Endothelial cell of umbilical vein (primary cell): Measurements from ENCODE around the gene HOXD4. TPM values are rescaled to one million over a fixed set of nuclear protein-coding genes. Genes with fewer than 3 reads are reported as not detected.

Experiments used
- BruUV-seq: library from RNA; stranded (reverse); fragments of 400-500 nt; replicated peaks from 2 replicates; lab custom pipeline; 2021; lab: Mats Ljungman, UMichigan
- CTCF ChIA-PET: fragments of 300-600, 350-600 bp; sonication (Branson Sonifier 250); formaldehyde crosslinking; loops from one replicate; lab custom pipeline; 2021; ENCODE audit warnings: antibody characterized with exemption, inconsistent platforms; lab: Charles Lee
- POLR2A ChIA-PET: fragments of 300-600, 350-600 bp; sonication (Branson Sonifier 250); formaldehyde crosslinking; loops from one replicate; lab custom pipeline; 2021; ENCODE audit warnings: antibody characterized with exemption, inconsistent platforms; lab: Charles Lee
- DNase-seq: peaks from one replicate; pipeline ENCODE4 v3.0.0-alpha.2; 2011; ENCODE audit warnings: low read depth, low spot score
- FAIRE-seq: peaks from 2 replicates; lab custom pipeline; 2011; peaks lifted over from hg19 to GRCh38; lab: Jason Lieb, UNC
- H2AFZ ChIP-seq: 2 replicates; pipeline ENCODE4 v1.6.0; 2012; ENCODE audit warnings: low read depth, low read length, control low read depth, inconsistent platforms
- H3K27ac ChIP-seq: 2 replicates; pipeline ENCODE4 v1.5.1; 2011; ENCODE audit warnings: low read depth, mild to moderate bottlenecking, control low read depth, low read length, moderate library complexity; ENCODE audit not compliant: insufficient read depth
- H3K27me3 ChIP-seq, 2 experiments: 2 replicates each; pipeline versions ENCODE4 v1.6.0 to v1.6.1; 2011; ENCODE audit warnings: low read length in 2 of 2, mixed read lengths in 1 of 2; ENCODE audit not compliant: control insufficient read depth in 2 of 2, insufficient read depth in 2 of 2
- H3K36me3 ChIP-seq, 2 experiments: 2 replicates in 1 of 2; 3 replicates in 1 of 2; pipeline ENCODE4 v1.5.1; 2011; ENCODE audit warnings: low read length in 2 of 2, mild to moderate bottlenecking in 1 of 2, moderate library complexity in 1 of 2; ENCODE audit not compliant: control insufficient read depth in 2 of 2, insufficient read depth in 2 of 2; ENCODE audit errors: extremely low read depth in 1 of 2
- H3K4me1 ChIP-seq: 3 replicates; pipeline ENCODE4 v1.5.1; 2011; ENCODE audit warnings: mild to moderate bottlenecking, low read length; ENCODE audit not compliant: control insufficient read depth, insufficient read depth; ENCODE audit errors: extremely low read depth
- H3K4me2 ChIP-seq: 2 replicates; pipeline ENCODE4 v1.6.1; 2011; ENCODE audit warnings: low read length, control low read depth, mixed read lengths; ENCODE audit not compliant: insufficient read depth
- H3K4me3 ChIP-seq, 3 experiments: fragments of 200-600 bp in 1 of 3; sonication (generic), shearing (Covaris generic) in 1 of 3; replicated peaks in 1 of 3; 2 replicates each; pipeline ENCODE4 v1.5.1; 2011 to 2016; ENCODE audit warnings: control low read depth in 3 of 3, low read length in 3 of 3, mild to moderate bottlenecking in 2 of 3, inconsistent platforms in 1 of 3, low read depth in 1 of 3, moderate library complexity in 1 of 3; ENCODE audit not compliant: insufficient read depth in 1 of 3
- H3K79me2 ChIP-seq: 2 replicates; pipeline ENCODE4 v1.6.0; 2012; ENCODE audit warnings: low read length, inconsistent platforms; ENCODE audit not compliant: control insufficient read depth, insufficient read depth
- H3K9ac ChIP-seq: replicated peaks from 2 replicates; pipeline ENCODE3; 2011; ENCODE audit warnings: low read length, control low read depth; ENCODE audit not compliant: insufficient read depth; ENCODE audit errors: extremely low read depth
- H3K9me1 ChIP-seq: replicated peaks from 3 replicates; pipeline ENCODE4 v1.6.0; 2011; ENCODE audit warnings: mild to moderate bottlenecking, low read length; ENCODE audit not compliant: control insufficient read depth, insufficient read depth; ENCODE audit errors: extremely low read depth
- H3K9me3 ChIP-seq: replicated peaks from 2 replicates; pipeline ENCODE4 v1.5.1; 2012; ENCODE audit warnings: low read length, inconsistent platforms; ENCODE audit not compliant: control insufficient read depth, insufficient read depth
- H4K20me1 ChIP-seq: replicated peaks from 2 replicates; pipeline ENCODE3; 2011; ENCODE audit warnings: mild to moderate bottlenecking, low read length; ENCODE audit not compliant: control insufficient read depth, insufficient read depth; ENCODE audit errors: extremely low read depth
- CTCF ChIP-seq, 2 donors: IDR thresholded peaks; 1 replicate in 1 of 2; 2 replicates in 1 of 2; pipeline ENCODE4 v1.5.1; 2011; ENCODE audit warnings: low read length in 2 of 2, mild to moderate bottlenecking in 2 of 2, moderate library complexity in 2 of 2, control low read depth in 1 of 2, inconsistent platforms in 1 of 2, low read depth in 1 of 2; ENCODE audit not compliant: insufficient read depth in 1 of 2; ENCODE audit errors: extremely low read depth in 1 of 2
- EZH2 ChIP-seq: IDR thresholded peaks from 2 replicates; pipeline ENCODE4 v1.6.1; 2012; ENCODE audit warnings: borderline replicate concordance, low read depth, mild to moderate bottlenecking, moderate library complexity, low read length, inconsistent platforms; ENCODE audit not compliant: severe bottlenecking
- FOS ChIP-seq: IDR thresholded peaks from 2 replicates; pipeline ENCODE4 v1.6.1; 2011; ENCODE audit warnings: mild to moderate bottlenecking, low read length, moderate library complexity, borderline replicate concordance; ENCODE audit not compliant: insufficient read depth
- GATA2 ChIP-seq: IDR thresholded peaks from 2 replicates; pipeline ENCODE4 v1.7.0; 2011; ENCODE audit warnings: low read depth, mild to moderate bottlenecking, moderate library complexity, mixed read lengths, low read length; ENCODE audit not compliant: insufficient read length, insufficient read depth
- JUN ChIP-seq: IDR thresholded peaks from 2 replicates; pipeline ENCODE4 v1.6.1; 2011; ENCODE audit warnings: borderline replicate concordance, low read depth; ENCODE audit not compliant: insufficient read length, insufficient read depth
- MAX ChIP-seq: IDR thresholded peaks from 2 replicates; pipeline ENCODE4 v1.6.1; 2011; ENCODE audit not compliant: insufficient read depth, insufficient read length
- MYC ChIP-seq: IDR thresholded peaks from one replicate; pipeline ENCODE4 v1.6.1; 2011; ENCODE audit warnings: mild to moderate bottlenecking, low read depth, low read length
- POLR2A ChIP-seq: IDR thresholded peaks from 2 replicates; pipeline ENCODE4 v1.6.1; 2012; ENCODE audit warnings: low read depth, mild to moderate bottlenecking, control low read depth, low read length
- POLR2AphosphoS5 ChIP-seq: IDR thresholded peaks from 2 replicates; pipeline ENCODE4 v1.6.1; 2012; ENCODE audit warnings: low read depth, mild to moderate bottlenecking, control low read depth, low read length, moderate library complexity; ENCODE audit not compliant: insufficient read depth
- dilution Hi-C: fragments of 300-500 bp; cut with MboI; formaldehyde crosslinking; loops from one replicate; pipeline ENCODE4 v1.15.0; 2019; ENCODE audit warnings: low sequenced_read_pairs; ENCODE audit not compliant: extremely low pct_ligation_motif_present
- intact Hi-C: fragments of 100-400 bp; cut with micrococcal nuclease; formaldehyde crosslinking; loops from one replicate; pipeline ENCODE4 v1.10.0; 2022
- polyA plus RNA-seq, 4 experiments: library from polyadenylated mRNA; depleted of rRNA in 3 of 4; stranded (reverse) in 3 of 4; unstranded in 1 of 4; fragments of >200 nt; gene quantifications; 2 replicates each; pipeline versions ENCODE4 v1.2.1 to v1.2.3, GENCODE V29; 2011 to 2012; ENCODE audit warnings: missing spikeins in 1 of 4
- total RNA-seq: library from RNA; stranded (reverse); gene quantifications from 2 replicates; pipeline ENCODE4 v1.2.3, GENCODE V29; 2021

Gene HOXD4
- total and polyA plus RNA-seq, 2 donors (not counting 3 experiments of a cell fraction or from before 2014, with no cell fraction given) = 7.6 to 13.7 TPM

GRCh38 chr2:176145085-176145969 lies 6.0 kb upstream of the HOXD4 start:
- no peak for TF ChIP-seq JUN
- TF ChIP-seq GATA2 = no peak
- TF ChIP-seq MYC = no peak
- no peak for TF ChIP-seq POLR2A
- no peak for TF ChIP-seq MAX
- no peak for TF ChIP-seq FOS
- TF ChIP-seq EZH2 = no peak
- no peak for TF ChIP-seq POLR2AphosphoS5
- TF ChIP-seq CTCF (IDR thresholded peaks at IDR 0.05; ENCODE audit: extremely low read depth in 1 of 2, insufficient read depth in 1 of 2, low read depth in 1 of 2, low read length in 2 of 2) = no peak
- intact Hi-C loops = no loop called here

More at GRCh38 chr2:176145085-176145969, 6.0 kb upstream of the HOXD4 start:
- Histone ChIP-seq H2AFZ (no peak overlapping the region), H3K36me3 (peaks cover 0 to 4% of the 10 kb centered on the region in 2 experiments), H3K9me1 (no peaks in the 10 kb centered on the region), H3K9ac (no peak overlapping the region), H3K9me3 (no peaks in the 10 kb centered on the region), H3K79me2 (peaks cover 73% of the 10 kb centered on the region), H3K27ac (no peak overlapping the region), H3K4me2 (no peak overlapping the region), H3K27me3 (no peaks in the 10 kb centered on the region), H3K4me3 (no peak overlapping the region), H3K4me1 (peaks cover 5% of the 10 kb centered on the region), H4K20me1 (no peaks in the 10 kb centered on the region)
- POLR2A ChIA-PET = no interaction called here
- FAIRE-seq = no peak
- no TSS peak for BruUV-seq
- CTCF ChIA-PET = interaction anchor here (0.8 to 9.3 kb wide), 4 partner anchors 10 to 435 kb away, joined by 3 to 338 read pairs (median 6); no protein-coding TSS in a partner anchor
- dilution Hi-C loops = loop anchor here (25.0 kb wide), 1 partner anchor 492 kb away; no protein-coding TSS in a partner anchor
- no peak for DNase-seq
